Measurements from ENCODE around the gene TEAD1. TPM values are rescaled to one million over a fixed set of nuclear protein-coding genes. Genes with fewer than 3 reads are reported as not detected.

The TEAD1 gene
- polyA plus RNA-seq, 2 of the 4 experiments (the other 2 are of a cell fraction), result 111 to 112 TPM

GRCh38 chr11:12724301-12725054 lies 50.3 kb downstream of the TEAD1 start (continued):
- TF ChIP-seq RNF2 (IDR thresholded peaks at IDR 0.05; ENCODE audit: borderline replicate concordance, low read depth) (no peak), E2F6 (IDR thresholded peaks at IDR 0.05; ENCODE audit: borderline replicate concordance, low read depth) (0 out of 2 replicates have a peak, but pooled peaks have one; percentile 36), PHF8 (IDR thresholded peaks at IDR 0.05; ENCODE audit: borderline replicate concordance, low read depth) (no peak), ZFP36 (IDR thresholded peaks at IDR 0.05; ENCODE audit: borderline replicate concordance, partially characterized antibody) (no peak), ELK1 (IDR thresholded peaks at IDR 0.05; ENCODE audit: low read depth, low read length) (no peak), MAZ (IDR thresholded peaks at IDR 0.05; ENCODE audit: borderline replicate concordance, low read depth, low read length) (no peak), RCOR1 (IDR thresholded peaks at IDR 0.05; ENCODE audit: low read depth, low read length) (no peak), HES2 (IDR thresholded peaks at IDR 0.05) (no peak), TFCP2L1 (CRISPR knock-in tag; IDR thresholded peaks at IDR 0.05) (no peak), HMGXB4 (CRISPR knock-in tag; IDR thresholded peaks at IDR 0.05; ENCODE audit: borderline replicate concordance) (no peak), FOSL2 (IDR thresholded peaks at IDR 0.05) (peak; percentile 82), FOSL2 (CRISPR knock-in tag; IDR thresholded peaks at IDR 0.05) (peak; percentile 99), RARB (CRISPR knock-in tag; IDR thresholded peaks at IDR 0.05) (no peak), EP300 (IDR thresholded peaks at IDR 0.05) (peak in 1 of 2 experiments; percentile 33; a peak in 1 of 5 replicates), NFE2L2 (conservative IDR thresholded peaks at IDR 0.05; ENCODE audit: low read length) (no peak), ZNF302 (CRISPR knock-in tag; IDR thresholded peaks at IDR 0.05) (no peak), SMC3 (IDR thresholded peaks at IDR 0.05) (no peak; the same call in 1 of the 3 replicates), ESRRA (IDR thresholded peaks at IDR 0.05; ENCODE audit: borderline replicate concordance, low read length) (no peak), HOXA7 (CRISPR knock-in tag; IDR thresholded peaks at IDR 0.05) (no peak), TP53 (CRISPR knock-in tag; IDR thresholded peaks at IDR 0.05) (no peak), HOXB5 (CRISPR knock-in tag; IDR thresholded peaks at IDR 0.05) (no peak), ATOH8 (CRISPR knock-in tag; IDR thresholded peaks at IDR 0.05; ENCODE audit: low read depth) (no peak), BCL3 (IDR thresholded peaks at IDR 0.05) (no peak), USF2 (IDR thresholded peaks at IDR 0.05) (no peak), HDAC2 (IDR thresholded peaks at IDR 0.05) (no peak), JUN (IDR thresholded peaks at IDR 0.05) (peak in 1 of 2 experiments; percentile 38; a peak in 1 of 5 replicates), NR3C1 (IDR thresholded peaks at IDR 0.05) (no peak), HOXB13 (CRISPR knock-in tag; IDR thresholded peaks at IDR 0.05; ENCODE audit: low read depth) (no peak), CBX2 (IDR thresholded peaks at IDR 0.05; ENCODE audit: borderline replicate concordance, low read depth) (no peak), CTCF (IDR thresholded peaks at IDR 0.05) (no peak), CHD4 (IDR thresholded peaks at IDR 0.05; ENCODE audit: borderline replicate concordance) (no peak), ZC3H11A (IDR thresholded peaks at IDR 0.05) (no peak), JUNB (IDR thresholded peaks at IDR 0.05) (peak; percentile 31; the same call in 1 of the 2 replicates), MAX (IDR thresholded peaks at IDR 0.05) (peak; percentile 59; the same call in 1 of the 2 replicates)

Data from A549 (cell line).